Chondrocyte (in vitro differentiated cells): ENCODE measurements around the gene GRAMD1B. TPM values are rescaled to one million over a fixed set of nuclear protein-coding genes. Genes with fewer than 3 reads are reported as not detected.

Experiments
- DNase-seq: peaks from one replicate; pipeline ENCODE4 v3.0.0; 2021; ENCODE audit warnings: mixed read lengths, low spot score
- H3K27ac Mint-ChIP-seq: one replicate; pipeline ENCODE4 v1.8.0; 2021; ENCODE audit warnings: mild to moderate bottlenecking, moderate library complexity, mixed read lengths; ENCODE audit not compliant: unreplicated experiment
- H3K27me3 Mint-ChIP-seq: 2 replicates; pipeline ENCODE4 v1.8.0; 2021; ENCODE audit warnings: low read depth, mixed read lengths
- H3K36me3 Mint-ChIP-seq: 2 replicates; pipeline ENCODE4 v1.8.0; 2021; ENCODE audit warnings: low read depth, mixed read lengths
- H3K4me1 Mint-ChIP-seq: 2 replicates; pipeline ENCODE4 v1.8.0; 2021; ENCODE audit warnings: low read depth, mild to moderate bottlenecking, mixed read lengths
- H3K4me3 Mint-ChIP-seq: one replicate; pipeline ENCODE4 v1.8.0; 2021; ENCODE audit warnings: mild to moderate bottlenecking, moderate library complexity, mixed read lengths; ENCODE audit not compliant: unreplicated experiment
- H3K9me3 Mint-ChIP-seq: 2 replicates; pipeline ENCODE4 v1.8.0; 2021; ENCODE audit warnings: low read depth, mixed read lengths
- total RNA-seq: library from RNA; stranded (reverse); gene quantifications from 3 replicates; pipeline ENCODE4 v1.2.1, GENCODE V29; 2021
- TF ChIP-seq, protein P1 (sequence below): fragments of 200-600 bp; sonication (generic); IDR thresholded peaks from 2 replicates; pipeline ENCODE4 v1.5.0; 2021; ENCODE audit warnings: antibody characterized with exemption, mild to moderate bottlenecking, moderate library complexity

The GRAMD1B gene
- total RNA-seq, 1 donor from 2014 or later = 0.99 TPM

DNA sequence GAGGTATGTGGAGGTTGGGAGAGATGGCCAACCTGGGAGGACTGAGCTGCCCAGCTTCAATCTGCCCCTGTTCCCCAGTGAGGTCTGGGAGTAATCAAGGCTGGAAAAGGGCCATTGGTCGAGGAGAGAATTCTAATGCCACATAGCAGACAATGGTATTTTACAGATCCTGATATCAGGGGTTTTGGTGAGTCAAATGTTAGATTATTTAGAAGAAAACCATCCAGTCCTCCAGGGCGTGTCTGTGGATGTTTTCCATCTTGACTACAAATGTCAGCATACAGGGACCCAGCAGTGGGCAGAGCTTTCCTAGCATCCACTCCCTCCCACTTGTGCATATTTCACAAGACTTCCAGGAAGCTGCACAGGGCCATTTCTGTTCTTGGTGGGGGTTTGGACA lies 116.4 kb downstream of the GRAMD1B start:
- Mint-ChIP-seq H3K9me3 (no peaks in the 10 kb centered on the region), H3K27me3 (no peaks in the 10 kb centered on the region), H3K4me3 (no peak overlapping the region), H3K4me1 (no peaks in the 10 kb centered on the region), H3K27ac (no peak overlapping the region), H3K36me3 (no peaks in the 10 kb centered on the region)
- TF ChIP-seq, protein P1, sequence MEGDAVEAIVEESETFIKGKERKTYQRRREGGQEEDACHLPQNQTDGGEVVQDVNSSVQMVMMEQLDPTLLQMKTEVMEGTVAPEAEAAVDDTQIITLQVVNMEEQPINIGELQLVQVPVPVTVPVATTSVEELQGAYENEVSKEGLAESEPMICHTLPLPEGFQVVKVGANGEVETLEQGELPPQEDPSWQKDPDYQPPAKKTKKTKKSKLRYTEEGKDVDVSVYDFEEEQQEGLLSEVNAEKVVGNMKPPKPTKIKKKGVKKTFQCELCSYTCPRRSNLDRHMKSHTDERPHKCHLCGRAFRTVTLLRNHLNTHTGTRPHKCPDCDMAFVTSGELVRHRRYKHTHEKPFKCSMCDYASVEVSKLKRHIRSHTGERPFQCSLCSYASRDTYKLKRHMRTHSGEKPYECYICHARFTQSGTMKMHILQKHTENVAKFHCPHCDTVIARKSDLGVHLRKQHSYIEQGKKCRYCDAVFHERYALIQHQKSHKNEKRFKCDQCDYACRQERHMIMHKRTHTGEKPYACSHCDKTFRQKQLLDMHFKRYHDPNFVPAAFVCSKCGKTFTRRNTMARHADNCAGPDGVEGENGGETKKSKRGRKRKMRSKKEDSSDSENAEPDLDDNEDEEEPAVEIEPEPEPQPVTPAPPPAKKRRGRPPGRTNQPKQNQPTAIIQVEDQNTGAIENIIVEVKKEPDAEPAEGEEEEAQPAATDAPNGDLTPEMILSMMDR = no peak
- DNase-seq = no peak

DNA sequence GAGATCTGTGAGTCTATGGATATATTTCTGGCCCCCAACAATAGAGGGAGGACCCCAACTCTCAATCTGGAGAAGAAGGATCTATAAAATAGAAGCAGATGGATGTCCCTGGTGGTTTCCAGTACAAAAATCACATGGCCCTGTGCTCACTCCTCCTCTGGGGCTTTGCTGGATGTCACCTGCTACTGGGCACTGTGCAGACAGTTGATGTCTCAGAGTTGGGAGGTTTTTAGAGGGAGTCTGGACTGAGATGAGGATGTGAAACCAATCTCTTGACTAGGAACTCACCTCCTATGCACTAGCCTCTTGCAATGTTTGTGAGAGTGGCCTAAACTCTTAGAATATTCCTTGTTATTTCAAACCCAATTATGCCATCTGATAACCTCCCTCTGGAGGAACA lies 117.1 kb downstream of the GRAMD1B start:
- Mint-ChIP-seq H3K27ac (no peak overlapping the region), H3K4me3 (no peak overlapping the region), H3K27me3 (peaks cover 3% of the 10 kb centered on the region), H3K4me1 (no peaks in the 10 kb centered on the region), H3K9me3 (no peaks in the 10 kb centered on the region), H3K36me3 (no peaks in the 10 kb centered on the region)
- TF ChIP-seq, protein P1 = no peak
- no peak for DNase-seq

DNA sequence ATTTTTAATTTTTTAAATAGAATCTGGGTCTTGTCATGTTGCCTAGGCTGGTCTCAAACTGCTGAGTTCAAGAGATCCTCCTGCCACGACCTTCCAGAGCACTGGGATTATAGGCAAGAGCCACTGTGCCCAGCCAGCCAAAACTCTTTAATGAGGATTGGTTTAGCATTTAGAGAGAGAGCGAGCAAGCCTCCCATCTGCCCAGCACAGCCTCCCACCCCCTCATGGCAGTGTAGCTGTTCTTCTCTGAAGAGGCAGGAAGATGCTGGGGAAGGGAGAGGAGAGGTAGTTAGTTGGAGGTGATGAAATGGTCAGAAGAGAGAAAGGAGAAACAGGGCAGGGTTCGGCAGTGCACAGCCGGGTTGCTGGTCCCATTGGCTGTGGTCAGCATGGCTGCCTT lies 118.7 kb downstream of the GRAMD1B start:
- TF ChIP-seq, protein P1 = no peak
- Mint-ChIP-seq H3K4me1 (no peaks in the 10 kb centered on the region), H3K27me3 (peaks cover 3% of the 10 kb centered on the region), H3K36me3 (no peaks in the 10 kb centered on the region), H3K9me3 (no peaks in the 10 kb centered on the region), H3K4me3 (no peak overlapping the region), H3K27ac (no peak overlapping the region)
- DNase-seq = no peak

DNA sequence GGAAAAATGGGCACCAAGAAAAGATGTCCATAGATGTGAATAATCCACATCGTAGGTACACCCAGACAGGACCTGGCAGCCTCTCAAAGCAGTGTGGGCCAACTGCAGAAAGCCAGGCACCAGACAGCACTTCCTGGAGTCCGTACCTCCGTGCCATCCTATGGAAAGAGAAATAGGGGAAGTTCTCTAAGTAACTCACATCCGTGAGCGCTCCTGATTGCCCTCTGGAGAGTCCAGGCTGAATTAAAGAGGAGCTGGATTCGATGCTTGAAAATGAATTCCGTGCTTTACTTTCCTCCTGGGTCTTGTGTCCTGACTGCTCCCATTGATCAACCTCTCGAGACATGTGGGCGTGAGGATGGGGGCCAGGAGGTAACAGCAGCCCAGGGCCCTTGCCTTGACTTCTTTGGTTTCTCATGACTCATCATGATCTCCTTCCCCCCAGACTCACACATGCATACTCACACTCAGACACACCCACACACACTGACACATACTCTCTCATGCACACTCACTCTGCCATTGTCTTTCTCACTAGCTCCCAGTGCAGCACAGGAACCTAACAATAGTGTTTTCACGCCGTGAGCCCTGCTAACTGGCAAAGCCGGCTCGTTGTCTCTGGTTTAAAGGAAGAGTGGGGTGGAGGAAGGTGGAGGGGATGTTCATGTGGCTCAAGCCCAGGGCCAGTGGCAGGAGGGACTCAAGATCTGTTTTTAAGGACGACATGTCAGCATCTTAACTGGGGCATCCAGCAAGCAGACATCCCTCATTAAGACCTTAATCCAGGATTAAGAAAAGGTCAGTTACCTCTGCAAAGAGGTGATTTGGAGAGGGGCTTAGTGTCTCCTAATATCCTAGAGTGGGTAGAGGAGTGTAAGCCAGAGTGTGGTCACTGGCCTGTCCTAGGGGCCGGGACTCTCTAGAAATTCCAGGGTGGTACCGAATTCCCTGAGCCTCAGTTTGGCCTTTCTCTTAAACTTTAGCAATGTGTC lies 120.2 kb downstream of the GRAMD1B start:
- TF ChIP-seq, protein P1 = no peak
- Mint-ChIP-seq H3K4me3 (no peak overlapping the region), H3K27ac (no peak overlapping the region), H3K36me3 (no peaks in the 10 kb centered on the region), H3K27me3 (peaks cover 6% of the 10 kb centered on the region), H3K4me1 (no peaks in the 10 kb centered on the region), H3K9me3 (no peaks in the 10 kb centered on the region)
- no peak for DNase-seq

DNA sequence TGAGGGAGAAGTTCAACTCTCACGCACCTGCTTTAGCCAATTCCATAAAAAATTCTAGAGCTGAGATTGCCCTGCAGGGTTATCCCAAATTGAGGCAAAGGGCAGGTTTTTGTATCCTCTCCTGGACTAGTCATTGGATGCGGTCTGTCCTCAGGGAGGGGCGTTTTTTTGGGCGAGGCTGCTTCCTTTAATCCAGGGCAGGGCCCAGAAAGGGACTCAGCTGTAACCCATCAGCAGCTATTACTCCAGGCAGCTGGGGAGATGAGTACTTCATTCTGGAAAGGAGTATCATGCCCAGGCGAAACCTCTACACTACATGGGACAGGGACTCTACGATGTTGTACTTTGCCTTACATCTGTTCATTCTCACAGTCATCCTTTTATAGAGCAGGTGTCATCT lies 121.0 kb downstream of the GRAMD1B start:
- Mint-ChIP-seq H3K4me3 (no peak overlapping the region), H3K9me3 (no peaks in the 10 kb centered on the region), H3K4me1 (no peaks in the 10 kb centered on the region), H3K36me3 (no peaks in the 10 kb centered on the region), H3K27me3 (peaks cover 6% of the 10 kb centered on the region), H3K27ac (no peak overlapping the region)
- TF ChIP-seq, protein P1 = no peak
- no peak for DNase-seq
